HCT116 (cell line): Measurements from ENCODE around the gene OSBP2. TPM values are rescaled to one million over a fixed set of nuclear protein-coding genes. Genes with fewer than 3 reads are reported as not detected.

ENCODE experiments used
- ATAC-seq: fragments of 200-7000 bp; cut with Tn5 transposase; 2 replicates; pipeline ENCODE4 v1.9.1; 2020; ENCODE audit warnings: mild to moderate bottlenecking, moderate library complexity
- BruUV-seq: library from RNA; stranded (reverse); fragments of 400-500 nt; replicated peaks from 2 replicates; lab custom pipeline; 2021; lab: Mats Ljungman, UMichigan
- CTCF ChIA-PET: fragments of 300-600 bp; sonication (Branson Sonifier 250); formaldehyde crosslinking; loops from one replicate; lab custom pipeline; 2021; ENCODE audit warnings: antibody characterized with exemption; lab: Charles Lee
- POLR2A ChIA-PET: fragments of 300-600, 350-600 bp; sonication (Branson Sonifier 250); formaldehyde crosslinking; loops from one replicate; lab custom pipeline; 2021; ENCODE audit warnings: antibody characterized with exemption; lab: Charles Lee
- RAD21 ChIA-PET, 2 experiments: fragments of 300-600 bp; sonication (Branson Sonifier 250); formaldehyde crosslinking; loops; one replicate each; lab custom pipeline; 2023; ENCODE audit warnings: low total read pairs in 2 of 2; ENCODE audit not compliant: uncharacterized antibody in 2 of 2, unreplicated experiment in 2 of 2, low non-redundant PET in 1 of 2; lab: Charles Lee
- DNase-seq: peaks from one replicate; pipeline ENCODE4 v3.0.0-alpha.2; 2010; ENCODE audit warnings: low read depth, low spot score
- H2AFZ ChIP-seq: fragments of 200-600 bp; shearing (Covaris generic), sonication (generic); 2 replicates; pipeline ENCODE4 v1.6.1; 2017; ENCODE audit warnings: low read depth, mixed run types, mixed read lengths, antibody characterized with exemption, low read length; ENCODE audit not compliant: poor library complexity, severe bottlenecking
- H3K27ac ChIP-seq: 2 replicates; pipeline ENCODE4 v1.5.1; 2012; ENCODE audit warnings: low read depth, low read length
- H3K27me3 ChIP-seq: fragments of 200-600 bp; sonication (generic); 2 replicates; pipeline ENCODE4 v1.6.1; 2016; ENCODE audit warnings: mixed run types, low read length, mixed read lengths; ENCODE audit not compliant: insufficient read depth
- H3K36me3 ChIP-seq, 2 experiments: fragments of 200-500 bp in 1 of 2; fragments of 200-600 bp in 1 of 2; sonication (Bioruptor generic) in 1 of 2; sonication (generic) in 1 of 2; 2 replicates each; pipeline versions ENCODE4 v1.5.1 to v1.6.1; 2014 to 2016; ENCODE audit warnings: low read length in 2 of 2, inconsistent platforms in 1 of 2, mixed read lengths in 1 of 2, mixed run types in 1 of 2; ENCODE audit not compliant: insufficient read depth in 2 of 2, control insufficient read depth in 1 of 2
- H3K4me1 ChIP-seq, 2 experiments: fragments of 200-600 bp in 1 of 2; sonication (generic) in 1 of 2; 2 replicates each; pipeline versions ENCODE4 v1.5.1 to v1.6.1; 2012 to 2017; ENCODE audit warnings: low read length in 2 of 2, inconsistent platforms in 1 of 2, mild to moderate bottlenecking in 1 of 2, mixed read lengths in 1 of 2, mixed run types in 1 of 2, moderate library complexity in 1 of 2; ENCODE audit not compliant: insufficient read depth in 2 of 2, control insufficient read depth in 1 of 2
- H3K4me2 ChIP-seq: fragments of 200-600 bp; sonication (generic); 2 replicates; pipeline ENCODE4 v1.6.1; 2017; ENCODE audit warnings: mixed run types, low read length, mixed read lengths
- H3K4me3 ChIP-seq, 2 experiments: fragments of 200-600 bp in 1 of 2; sonication (generic) in 1 of 2; replicated peaks in 1 of 2; 2 replicates each; pipeline ENCODE4 v1.5.1; 2011 to 2016; ENCODE audit warnings: low read length in 2 of 2, control low read depth in 1 of 2, low read depth in 1 of 2, mild to moderate bottlenecking in 1 of 2, mixed read lengths in 1 of 2, mixed run types in 1 of 2
- H3K79me2 ChIP-seq: fragments of 200-600 bp; sonication (generic); 2 replicates; pipeline ENCODE4 v1.6.1; 2017; ENCODE audit warnings: mild to moderate bottlenecking, mixed run types, low read length, moderate library complexity, mixed read lengths; ENCODE audit not compliant: insufficient read depth
- H3K9ac ChIP-seq: fragments of 200-600 bp; sonication (generic); 2 replicates; pipeline ENCODE4 v1.6.1; 2016; ENCODE audit warnings: low read length, mixed read lengths
- H3K9me2 ChIP-seq: fragments of 200-600 bp; sonication (generic), shearing (Covaris generic); 2 replicates; pipeline ENCODE4 v1.6.1; 2017; ENCODE audit warnings: mixed run types, mild to moderate bottlenecking, moderate library complexity; ENCODE audit not compliant: insufficient read depth
- H3K9me3 ChIP-seq, 2 experiments: fragments of 200-500 bp in 1 of 2; fragments of 200-600 bp in 1 of 2; sonication (Bioruptor generic) in 1 of 2; sonication (generic) in 1 of 2; 2 replicates each; pipeline ENCODE4 v1.6.1; 2014 to 2017; ENCODE audit warnings: low read length in 2 of 2, mixed read lengths in 2 of 2, inconsistent platforms in 1 of 2, low read depth in 1 of 2, mild to moderate bottlenecking in 1 of 2, mixed run types in 1 of 2, moderate library complexity in 1 of 2; ENCODE audit not compliant: control insufficient read depth in 1 of 2, insufficient read depth in 1 of 2
- H4K20me1 ChIP-seq: fragments of 200-600 bp; sonication (generic), shearing (Covaris generic); 2 replicates; pipeline ENCODE4 v1.6.1; 2017; ENCODE audit warnings: mixed run types, mild to moderate bottlenecking, moderate library complexity; ENCODE audit not compliant: insufficient read depth
- POLR2A ChIP-seq: IDR thresholded peaks from 2 replicates; pipeline ENCODE4 v1.7.0; 2011; ENCODE audit warnings: borderline replicate concordance; ENCODE audit not compliant: insufficient read depth, insufficient read length; ENCODE audit errors: extremely low read depth
- POLR2AphosphoS5 ChIP-seq: IDR thresholded peaks from 2 replicates; pipeline ENCODE4 v1.6.1; 2011; ENCODE audit warnings: mild to moderate bottlenecking, low read depth, low read length, moderate library complexity
- RAD21 ChIP-seq: IDR thresholded peaks from 2 replicates; pipeline ENCODE4 v1.6.1; 2012; ENCODE audit warnings: low read depth, mild to moderate bottlenecking
- SIN3A ChIP-seq: IDR thresholded peaks from 2 replicates; pipeline ENCODE4 v1.6.1; 2012; ENCODE audit warnings: low read depth
- SP1 ChIP-seq: IDR thresholded peaks from 2 replicates; pipeline ENCODE4 v1.6.1; 2012; ENCODE audit warnings: low read depth
- YY1 ChIP-seq: IDR thresholded peaks from 2 replicates; pipeline ENCODE4 v1.6.1; 2011; ENCODE audit warnings: low read length, low read depth, moderate library complexity, mild to moderate bottlenecking; ENCODE audit not compliant: insufficient replicate concordance; ENCODE audit errors: extremely low read depth
- intact Hi-C: fragments of 100-400 bp; cut with micrococcal nuclease; formaldehyde crosslinking; loops from 2 replicates; pipeline ENCODE4 v1.10.0; 2022
- total RNA-seq: library from RNA; stranded (reverse); gene quantifications from one replicate; pipeline ENCODE4 v1.2.1, GENCODE V29; 2021; ENCODE audit not compliant: unreplicated experiment

OSBP2 gene
- total RNA-seq, 1 experiment from 2014 or later = 12.9 TPM

DNA sequence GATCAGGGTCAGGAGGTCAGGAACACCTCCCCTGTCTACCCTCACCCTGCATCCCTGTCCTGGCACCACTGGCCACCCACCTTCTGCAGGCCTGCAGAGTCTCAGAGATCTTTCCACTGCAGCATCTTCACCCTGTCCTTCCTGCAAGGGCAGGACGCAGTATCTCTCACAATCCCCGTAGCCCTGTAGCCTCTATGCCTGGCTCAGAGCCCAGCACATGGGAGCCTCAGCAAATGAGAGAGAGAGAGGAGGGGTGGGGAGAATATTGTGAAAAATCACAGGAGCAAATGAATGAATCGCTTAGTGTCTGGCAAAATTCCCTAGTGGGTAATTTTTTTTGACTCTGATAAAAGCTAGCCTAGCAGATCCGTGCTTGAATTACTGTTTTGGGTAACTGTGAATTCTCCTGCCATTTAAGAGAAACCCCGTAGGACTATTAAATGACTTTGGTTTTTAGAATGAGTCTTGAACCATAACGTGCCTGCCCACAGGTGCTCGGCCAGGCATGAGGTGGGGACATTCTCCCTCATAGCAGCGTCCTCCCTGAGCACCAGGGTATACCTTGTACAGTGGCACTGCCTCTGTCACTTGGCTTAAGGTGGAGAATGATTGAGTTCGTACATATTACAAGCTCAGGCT, 182.4 kb downstream of the OSBP2 start (continued):
- no peak for TF ChIP-seq POLR2A

DNA sequence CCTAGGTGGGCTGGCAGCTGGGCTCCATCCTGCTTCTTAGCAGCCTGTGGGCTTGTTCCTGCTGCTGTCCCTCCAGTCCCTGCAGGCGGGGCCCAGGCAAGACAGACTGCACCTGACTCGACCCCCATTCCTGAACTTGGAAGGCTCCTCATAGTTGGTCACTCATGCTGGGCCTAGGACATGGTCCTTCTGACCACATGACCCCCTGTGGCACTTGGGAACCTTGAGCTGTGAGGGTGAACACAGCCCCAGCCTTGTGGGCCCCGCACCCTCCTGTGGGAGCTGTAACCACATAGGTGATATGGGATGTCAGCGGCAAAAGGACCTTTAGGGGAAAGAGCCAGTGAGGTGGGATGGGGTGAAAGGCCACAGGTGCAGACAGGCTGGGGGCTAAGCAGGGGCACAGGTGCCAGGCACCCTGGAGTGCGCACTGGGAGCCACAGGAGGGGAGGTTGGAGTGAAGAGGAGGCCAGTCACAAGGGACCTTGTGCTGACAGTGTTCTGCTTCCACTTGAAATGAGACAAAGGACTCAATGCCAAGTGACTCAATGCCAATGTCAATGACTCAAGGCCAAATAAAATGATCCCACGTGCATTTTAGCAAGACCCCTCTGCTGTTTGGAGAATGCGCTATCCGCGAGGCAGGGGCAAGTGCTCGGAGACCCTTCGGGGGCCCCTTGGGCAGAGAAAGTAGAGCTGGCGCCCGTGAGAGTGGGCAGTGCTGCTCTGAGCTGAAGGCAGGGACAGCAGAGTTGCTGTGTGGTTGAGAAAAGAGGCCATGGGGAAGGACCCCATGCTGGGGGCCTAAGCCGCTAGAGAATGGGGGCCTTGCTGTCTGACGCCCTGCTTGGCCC, 183.2 kb downstream of the OSBP2 start:
- no peaks in the 10 kb centered on the region for H3K9me2 ChIP-seq
- no TSS peak for BruUV-seq
- H3K4me3 ChIP-seq = no peak overlapping the region
- H3K4me1 ChIP-seq = peaks cover 9 to 16% of the 10 kb centered on the region in 2 experiments
- H3K79me2 ChIP-seq = no peaks in the 10 kb centered on the region
- intact Hi-C loops = no loop called here
- no peaks in the 10 kb centered on the region for H4K20me1 ChIP-seq
- ChIA-PET CTCF (no interaction called here), POLR2A (no interaction called here), RAD21 (no interaction called here)
- DNase-seq = no peak
- H3K27me3 ChIP-seq = no peaks in the 10 kb centered on the region
- no peaks in the 10 kb centered on the region for H3K9me3 ChIP-seq
- no peak overlapping the region for H3K4me2 ChIP-seq
- TF ChIP-seq YY1 (no peak), SP1 (no peak), SIN3A (no peak), RAD21 (no peak), POLR2AphosphoS5 (no peak)
- no peak overlapping the region for H3K27ac ChIP-seq
- H3K36me3 ChIP-seq = no peaks in the 10 kb centered on the region
- H2AFZ ChIP-seq = no peak overlapping the region
- no peak for ATAC-seq
- no peak overlapping the region for H3K9ac ChIP-seq
